Neural progenitor cell (in vitro differentiated cells): ENCODE data around the gene DNAJC3. TPM values are rescaled to one million over a fixed set of nuclear protein-coding genes. Genes with fewer than 3 reads are reported as not detected.

Experiments used
- DNase-seq: peaks from one replicate; pipeline ENCODE4 v3.0.0-alpha.2; 2016; ENCODE audit warnings: low spot score
- H2AFZ ChIP-seq: fragments of 200-600 bp; sonication (generic); replicated peaks from 2 replicates; pipeline ENCODE4 v1.6.1; 2016; ENCODE audit warnings: antibody characterized with exemption
- H3F3A ChIP-seq: fragments of 200-600 bp; sonication (generic); 2 replicates; pipeline ENCODE4 v1.6.1; 2016; ENCODE audit warnings: antibody characterized with exemption, low read depth
- H3K27ac ChIP-seq: fragments of 200-600 bp; sonication (generic); 2 replicates; pipeline ENCODE4 v1.5.1; 2016; ENCODE audit warnings: mild to moderate bottlenecking
- H3K27me3 ChIP-seq: fragments of 200-600 bp; sonication (generic); 2 replicates; pipeline ENCODE4 v1.6.1; 2016; ENCODE audit warnings: mild to moderate bottlenecking, moderate library complexity
- H3K36me3 ChIP-seq: fragments of 200-600 bp; sonication (generic); 2 replicates; pipeline ENCODE4 v1.5.1; 2016
- H3K4me1 ChIP-seq: fragments of 200-600 bp; sonication (generic); 2 replicates; pipeline ENCODE4 v1.6.1; 2016; ENCODE audit warnings: mixed run types
- H3K4me2 ChIP-seq: fragments of 200-600 bp; sonication (generic); 2 replicates; pipeline ENCODE4 v1.6.1; 2016
- H3K4me3 ChIP-seq: fragments of 200-600 bp; sonication (generic); 2 replicates; pipeline ENCODE4 v1.5.1; 2016
- H3K79me2 ChIP-seq: fragments of 200-600 bp; sonication (generic); 2 replicates; pipeline ENCODE4 v1.6.1; 2016; ENCODE audit warnings: low read depth
- H3K9ac ChIP-seq: fragments of 200-600 bp; sonication (generic); 2 replicates; pipeline ENCODE4 v1.6.1; 2016
- H3K9me3 ChIP-seq: fragments of 200-600 bp; sonication (generic); 2 replicates; pipeline ENCODE4 v1.5.1; 2016; ENCODE audit warnings: low read depth
- H4K20me1 ChIP-seq: fragments of 200-600 bp; sonication (generic); 2 replicates; pipeline ENCODE4 v1.6.1; 2016; ENCODE audit warnings: low read depth
- H3K27ac Mint-ChIP-seq: 3 replicates; pipeline ENCODE4 v1.8.0; 2021; ENCODE audit warnings: mixed read lengths
- H3K27me3 Mint-ChIP-seq: 2 replicates; pipeline ENCODE4 v1.8.0; 2022; ENCODE audit warnings: low read depth, mild to moderate bottlenecking, inconsistent platforms, moderate library complexity, mixed read lengths; ENCODE audit not compliant: insufficient read depth
- H3K36me3 Mint-ChIP-seq: 3 replicates; pipeline ENCODE4 v1.8.0; 2021; ENCODE audit warnings: mixed read lengths
- H3K4me1 Mint-ChIP-seq: 3 replicates; pipeline ENCODE4 v1.8.0; 2021; ENCODE audit warnings: mixed read lengths
- H3K4me3 Mint-ChIP-seq: 3 replicates; pipeline ENCODE4 v1.8.0; 2021; ENCODE audit warnings: mild to moderate bottlenecking, moderate library complexity, mixed read lengths
- H3K9me3 Mint-ChIP-seq: 3 replicates; pipeline ENCODE4 v1.8.0; 2020; ENCODE audit warnings: mixed read lengths
- EZH2 ChIP-seq: fragments of 200-600 bp; sonication (generic); IDR thresholded peaks from 2 replicates; pipeline ENCODE4 v1.6.1; 2017; ENCODE audit warnings: antibody characterized with exemption, mild to moderate bottlenecking, moderate library complexity
- EZH2phosphoT487 ChIP-seq: fragments of 200-600 bp; sonication (generic); IDR thresholded peaks from 2 replicates; pipeline ENCODE4 v1.6.1; 2017; ENCODE audit warnings: antibody characterized with exemption
- total RNA-seq: library from RNA; depleted of rRNA; stranded (reverse); fragments of >200 nt; gene quantifications from 2 replicates; pipeline ENCODE4 v1.2.3, GENCODE V29; 2015; ENCODE audit warnings: low replicate concordance
- TF ChIP-seq, protein P1 (sequence below): fragments of 200-600 bp; sonication (generic); IDR thresholded peaks from 2 replicates; pipeline ENCODE4 v1.5.1; 2017; ENCODE audit warnings: antibody characterized with exemption, mild to moderate bottlenecking

Gene DNAJC3
- total RNA-seq, 1 donor from 2014 or later: 17.3 TPM

DNA sequence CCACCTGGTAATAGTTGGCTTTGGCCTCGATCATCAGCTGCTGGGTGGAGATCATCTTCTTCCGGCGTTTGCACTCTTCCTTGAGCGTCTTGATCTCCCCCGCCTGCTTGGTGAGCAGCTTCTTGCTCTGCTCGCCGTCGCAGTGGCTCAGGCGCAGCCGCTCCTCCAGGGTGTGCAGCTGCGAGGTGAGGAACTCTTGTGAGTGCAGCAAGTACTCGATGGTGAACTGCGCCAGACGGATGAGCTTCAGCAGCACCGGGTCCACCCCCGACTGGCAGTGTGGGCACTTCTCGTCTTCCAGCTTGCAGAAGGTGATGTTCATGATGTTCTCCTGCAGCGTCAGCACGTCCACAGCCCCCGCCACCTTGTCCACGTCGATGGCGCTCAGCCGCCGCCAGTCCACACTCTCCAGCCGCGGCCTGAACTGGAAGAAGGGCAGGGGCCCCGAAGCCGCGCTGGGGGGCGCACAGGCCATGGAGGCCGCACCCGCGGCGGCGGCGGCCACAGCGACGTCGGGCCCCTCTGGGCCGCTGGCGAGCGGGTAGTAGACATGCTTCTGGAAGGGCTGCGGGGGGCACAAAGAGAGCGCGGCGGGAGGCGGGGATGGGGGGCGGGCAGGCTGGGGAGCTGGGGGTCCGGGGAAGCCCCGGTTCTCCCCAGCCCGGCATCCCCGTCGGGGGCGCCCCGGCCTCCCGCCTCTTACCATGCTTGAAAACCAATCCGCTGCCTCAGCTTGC, 35.5 kb upstream of the DNAJC3 start:
- Histone ChIP-seq H3K27me3 (peaks cover 13% of the 10 kb centered on the region), H3K4me2 (peak overlapping the region; percentile 81), H2AFZ (no peak overlapping the region), H3K27ac (no peak overlapping the region), H3K36me3 (no peaks in the 10 kb centered on the region), H3K4me3 (peak overlapping the region; percentile 59), H3K79me2 (peaks cover 25% of the 10 kb centered on the region), H3K4me1 (peaks cover 18% of the 10 kb centered on the region), H3F3A (peaks cover 26% of the 10 kb centered on the region), H3K9me3 (no peaks in the 10 kb centered on the region), H3K9ac (no peak overlapping the region), H4K20me1 (peaks cover 18% of the 10 kb centered on the region)
- Mint-ChIP-seq H3K4me3 (no peak overlapping the region), H3K27me3 (peaks cover 4% of the 10 kb centered on the region), H3K4me1 (peaks cover 22% of the 10 kb centered on the region), H3K27ac (peak overlapping the region; percentile 42), H3K36me3 (peaks cover 32% of the 10 kb centered on the region), H3K9me3 (no peaks in the 10 kb centered on the region)
- no peak for TF ChIP-seq EZH2
- no peak for TF ChIP-seq EZH2phosphoT487
- TF ChIP-seq, protein P1, sequence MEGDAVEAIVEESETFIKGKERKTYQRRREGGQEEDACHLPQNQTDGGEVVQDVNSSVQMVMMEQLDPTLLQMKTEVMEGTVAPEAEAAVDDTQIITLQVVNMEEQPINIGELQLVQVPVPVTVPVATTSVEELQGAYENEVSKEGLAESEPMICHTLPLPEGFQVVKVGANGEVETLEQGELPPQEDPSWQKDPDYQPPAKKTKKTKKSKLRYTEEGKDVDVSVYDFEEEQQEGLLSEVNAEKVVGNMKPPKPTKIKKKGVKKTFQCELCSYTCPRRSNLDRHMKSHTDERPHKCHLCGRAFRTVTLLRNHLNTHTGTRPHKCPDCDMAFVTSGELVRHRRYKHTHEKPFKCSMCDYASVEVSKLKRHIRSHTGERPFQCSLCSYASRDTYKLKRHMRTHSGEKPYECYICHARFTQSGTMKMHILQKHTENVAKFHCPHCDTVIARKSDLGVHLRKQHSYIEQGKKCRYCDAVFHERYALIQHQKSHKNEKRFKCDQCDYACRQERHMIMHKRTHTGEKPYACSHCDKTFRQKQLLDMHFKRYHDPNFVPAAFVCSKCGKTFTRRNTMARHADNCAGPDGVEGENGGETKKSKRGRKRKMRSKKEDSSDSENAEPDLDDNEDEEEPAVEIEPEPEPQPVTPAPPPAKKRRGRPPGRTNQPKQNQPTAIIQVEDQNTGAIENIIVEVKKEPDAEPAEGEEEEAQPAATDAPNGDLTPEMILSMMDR: no peak
- DNase-seq: peak; percentile 47

DNA sequence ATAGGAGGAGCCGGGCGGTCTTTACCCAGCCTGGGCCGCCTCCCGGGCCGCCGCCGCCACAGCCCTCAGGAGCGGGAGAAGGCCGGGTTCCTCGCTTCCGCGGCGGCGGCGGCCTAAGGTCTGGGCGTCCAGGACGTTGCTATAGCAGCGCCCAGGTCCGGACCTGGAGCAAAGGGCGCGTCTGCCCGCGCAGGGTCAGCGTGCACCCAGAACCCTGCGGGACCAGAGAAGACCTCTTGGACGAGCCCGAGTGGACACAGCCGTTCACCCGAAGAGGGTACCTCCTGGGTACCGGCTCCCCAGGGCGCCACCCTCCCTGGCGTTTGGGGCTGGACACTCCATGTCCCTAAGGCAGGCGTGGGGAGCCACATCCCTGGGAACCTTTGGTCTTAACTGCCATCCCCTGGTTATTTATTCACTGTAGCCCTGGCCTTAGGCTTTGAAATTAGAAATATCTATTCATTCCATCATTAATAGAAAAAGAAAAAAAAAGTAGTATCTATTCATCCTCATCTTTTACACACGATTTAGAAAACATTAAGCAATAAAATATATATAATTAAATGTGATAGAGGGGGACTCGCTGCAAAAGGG, 34.8 kb upstream of the DNAJC3 start:
- Mint-ChIP-seq H3K4me1 (peaks cover 22% of the 10 kb centered on the region), H3K27me3 (peaks cover 4% of the 10 kb centered on the region), H3K27ac (no peak overlapping the region), H3K9me3 (no peaks in the 10 kb centered on the region), H3K4me3 (no peak overlapping the region), H3K36me3 (peaks cover 27% of the 10 kb centered on the region)
- Histone ChIP-seq H3K4me1 (peaks cover 18% of the 10 kb centered on the region), H3K4me2 (peak overlapping the region; percentile 81), H3K27me3 (peaks cover 13% of the 10 kb centered on the region), H3K9me3 (no peaks in the 10 kb centered on the region), H4K20me1 (peaks cover 18% of the 10 kb centered on the region), H3K4me3 (peak overlapping the region; percentile 59), H3K27ac (no peak overlapping the region), H3K9ac (no peak overlapping the region), H3K36me3 (no peaks in the 10 kb centered on the region), H2AFZ (no peak overlapping the region), H3K79me2 (peaks cover 25% of the 10 kb centered on the region), H3F3A (peaks cover 26% of the 10 kb centered on the region)
- TF ChIP-seq EZH2phosphoT487: no peak
- no peak for TF ChIP-seq EZH2
- TF ChIP-seq, protein P1: no peak
- peak; percentile 80 for DNase-seq

DNA sequence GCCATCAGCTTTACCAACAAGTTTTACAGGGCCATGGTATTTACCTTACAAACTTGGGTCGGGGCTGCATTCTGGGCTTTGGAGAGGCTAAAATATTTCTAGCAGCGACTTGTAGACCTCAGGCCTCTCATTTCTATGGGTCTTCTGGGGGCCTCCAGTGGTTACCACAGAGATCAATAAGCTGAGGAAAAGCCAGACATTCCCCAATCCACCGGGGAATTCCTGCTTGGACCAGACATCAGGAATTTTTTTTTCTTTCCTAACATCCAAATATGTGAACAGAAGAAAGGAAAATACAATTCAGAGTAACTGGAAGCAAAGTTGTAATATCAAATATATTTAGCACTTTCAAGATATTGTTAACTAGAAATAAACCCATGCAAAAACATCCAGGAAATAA, 33.9 kb upstream of the DNAJC3 start:
- TF ChIP-seq, protein P1: no peak
- TF ChIP-seq EZH2 (no peak), EZH2phosphoT487 (no peak)
- Histone ChIP-seq H3K9ac (no peak overlapping the region), H4K20me1 (peaks cover 18% of the 10 kb centered on the region), H3K27ac (no peak overlapping the region), H3F3A (peaks cover 26% of the 10 kb centered on the region), H3K27me3 (peaks cover 13% of the 10 kb centered on the region), H2AFZ (no peak overlapping the region), H3K4me1 (peaks cover 18% of the 10 kb centered on the region), H3K4me2 (peak overlapping the region; percentile 81), H3K79me2 (peaks cover 25% of the 10 kb centered on the region), H3K36me3 (no peaks in the 10 kb centered on the region), H3K9me3 (no peaks in the 10 kb centered on the region), H3K4me3 (peak overlapping the region; percentile 59)
- Mint-ChIP-seq H3K27me3 (peaks cover 4% of the 10 kb centered on the region), H3K4me1 (peaks cover 22% of the 10 kb centered on the region), H3K9me3 (no peaks in the 10 kb centered on the region), H3K36me3 (peaks cover 22% of the 10 kb centered on the region), H3K4me3 (peak overlapping the region; percentile 99), H3K27ac (no peak overlapping the region)
- DNase-seq: peak; percentile 40
